Measurements from ENCODE around the gene DPH2. TPM values are rescaled to one million over a fixed set of nuclear protein-coding genes. Genes with fewer than 3 reads are reported as not detected.

The DPH2 gene
- total and polyA plus RNA-seq, 10 of the 15 experiments (the other 5 are each of a cell fraction or from before 2014, with no cell fraction given), result 13.1 to 82.9 (median 52.0) TPM

DNA sequence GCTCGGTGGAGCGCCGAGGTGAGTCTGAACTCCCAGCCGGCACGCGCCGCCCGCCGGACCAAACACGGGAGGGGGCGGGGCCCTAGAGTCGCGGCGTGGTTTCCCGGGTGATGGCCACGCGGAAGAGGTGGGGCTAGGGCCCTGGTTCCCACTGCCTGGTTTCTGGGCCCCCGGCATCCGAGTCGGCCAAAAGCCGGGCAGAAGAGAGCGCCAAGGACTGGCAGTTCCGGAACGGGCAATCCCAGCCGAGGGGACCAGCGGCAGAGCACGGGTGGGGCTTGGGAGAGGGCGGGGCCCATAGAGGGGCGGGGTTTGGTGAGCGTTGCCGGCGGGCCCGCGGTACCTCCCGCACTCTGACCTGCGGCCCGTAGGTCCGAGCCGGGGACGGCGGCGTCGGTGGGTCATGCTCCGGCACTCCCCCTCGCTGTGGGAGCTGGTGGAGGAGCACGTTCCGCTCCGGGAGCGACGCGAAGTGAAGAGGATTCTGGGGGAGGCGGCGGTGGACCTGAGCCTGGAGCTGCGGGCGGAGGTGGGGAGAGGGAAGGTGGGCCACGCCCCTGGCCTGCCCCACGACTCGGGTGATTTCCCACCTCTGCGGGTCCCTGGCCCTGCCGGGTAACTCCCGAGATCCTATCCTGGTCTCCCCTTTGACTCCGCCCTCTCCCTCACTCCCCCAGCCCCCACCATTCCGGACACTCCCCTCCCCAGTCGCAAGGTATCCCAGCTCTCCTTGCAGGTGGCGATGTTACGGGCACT lies 21.8 kb downstream of the DPH2 start, which contains the start of gene CCDC24 (continued):
- TF ChIP-seq E2F8 (IDR thresholded peaks at IDR 0.05; ENCODE audit: low read depth, partially characterized antibody), result no peak
- TF ChIP-seq SIN3A (IDR thresholded peaks at IDR 0.05; ENCODE audit: low read depth, low read length), result peak; percentile 88; the same call in 1 of the 2 replicates
- TF ChIP-seq NFYB (IDR thresholded peaks at IDR 0.05; ENCODE audit: insufficient read depth, low read depth, low read length), result no peak
- TF ChIP-seq, protein P1, sequence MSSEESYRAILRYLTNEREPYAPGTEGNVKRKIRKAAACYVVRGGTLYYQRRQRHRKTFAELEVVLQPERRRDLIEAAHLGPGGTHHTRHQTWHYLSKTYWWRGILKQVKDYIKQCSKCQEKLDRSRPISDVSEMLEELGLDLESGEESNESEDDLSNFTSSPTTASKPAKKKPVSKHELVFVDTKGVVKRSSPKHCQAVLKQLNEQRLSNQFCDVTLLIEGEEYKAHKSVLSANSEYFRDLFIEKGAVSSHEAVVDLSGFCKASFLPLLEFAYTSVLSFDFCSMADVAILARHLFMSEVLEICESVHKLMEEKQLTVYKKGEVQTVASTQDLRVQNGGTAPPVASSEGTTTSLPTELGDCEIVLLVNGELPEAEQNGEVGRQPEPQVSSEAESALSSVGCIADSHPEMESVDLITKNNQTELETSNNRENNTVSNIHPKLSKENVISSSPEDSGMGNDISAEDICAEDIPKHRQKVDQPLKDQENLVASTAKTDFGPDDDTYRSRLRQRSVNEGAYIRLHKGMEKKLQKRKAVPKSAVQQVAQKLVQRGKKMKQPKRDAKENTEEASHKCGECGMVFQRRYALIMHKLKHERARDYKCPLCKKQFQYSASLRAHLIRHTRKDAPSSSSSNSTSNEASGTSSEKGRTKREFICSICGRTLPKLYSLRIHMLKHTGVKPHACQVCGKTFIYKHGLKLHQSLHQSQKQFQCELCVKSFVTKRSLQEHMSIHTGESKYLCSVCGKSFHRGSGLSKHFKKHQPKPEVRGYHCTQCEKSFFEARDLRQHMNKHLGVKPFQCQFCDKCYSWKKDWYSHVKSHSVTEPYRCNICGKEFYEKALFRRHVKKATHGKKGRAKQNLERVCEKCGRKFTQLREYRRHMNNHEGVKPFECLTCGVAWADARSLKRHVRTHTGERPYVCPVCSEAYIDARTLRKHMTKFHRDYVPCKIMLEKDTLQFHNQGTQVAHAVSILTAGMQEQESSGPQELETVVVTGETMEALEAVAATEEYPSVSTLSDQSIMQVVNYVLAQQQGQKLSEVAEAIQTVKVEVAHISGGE (CRISPR knock-in tag; IDR thresholded peaks at IDR 0.05), result no peak
- no peak for TF ChIP-seq RELA (IDR thresholded peaks at IDR 0.05; ENCODE audit: borderline replicate concordance, partially characterized antibody)
- TF ChIP-seq RCOR1 (conservative IDR thresholded peaks at IDR 0.05; ENCODE audit: low read depth, low read length), result no peak
- TF ChIP-seq PML (IDR thresholded peaks at IDR 0.05; ENCODE audit: low read length), result no peak
- no peak for TF ChIP-seq FOXK2 (IDR thresholded peaks at IDR 0.05)
- peak; percentile 95 to 98 for TF ChIP-seq BHLHE40 (IDR thresholded peaks at IDR 0.05; ENCODE audit: borderline replicate concordance in 1 of 2, low read depth in 2 of 2, low read length in 1 of 2)
- TF ChIP-seq BCL11A (IDR thresholded peaks at IDR 0.05; ENCODE audit: low read depth, low read length), result no peak
- TF ChIP-seq, protein P2, sequence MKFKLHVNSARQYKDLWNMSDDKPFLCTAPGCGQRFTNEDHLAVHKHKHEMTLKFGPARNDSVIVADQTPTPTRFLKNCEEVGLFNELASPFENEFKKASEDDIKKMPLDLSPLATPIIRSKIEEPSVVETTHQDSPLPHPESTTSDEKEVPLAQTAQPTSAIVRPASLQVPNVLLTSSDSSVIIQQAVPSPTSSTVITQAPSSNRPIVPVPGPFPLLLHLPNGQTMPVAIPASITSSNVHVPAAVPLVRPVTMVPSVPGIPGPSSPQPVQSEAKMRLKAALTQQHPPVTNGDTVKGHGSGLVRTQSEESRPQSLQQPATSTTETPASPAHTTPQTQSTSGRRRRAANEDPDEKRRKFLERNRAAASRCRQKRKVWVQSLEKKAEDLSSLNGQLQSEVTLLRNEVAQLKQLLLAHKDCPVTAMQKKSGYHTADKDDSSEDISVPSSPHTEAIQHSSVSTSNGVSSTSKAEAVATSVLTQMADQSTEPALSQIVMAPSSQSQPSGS (IDR thresholded peaks at IDR 0.05; ENCODE audit: low read length), result no peak
- TF ChIP-seq MTA2 (IDR thresholded peaks at IDR 0.05; ENCODE audit: low read depth), result no peak
- peak; percentile 56; the same call in 1 of the 2 replicates for TF ChIP-seq NKRF (conservative IDR thresholded peaks at IDR 0.05)
- TF ChIP-seq ZNF687 (IDR thresholded peaks at IDR 0.05), result no peak

Data from GM12878 (cell line).